ENCODE measurements around the gene ZDHHC4.

The ZDHHC4 gene

DNA sequence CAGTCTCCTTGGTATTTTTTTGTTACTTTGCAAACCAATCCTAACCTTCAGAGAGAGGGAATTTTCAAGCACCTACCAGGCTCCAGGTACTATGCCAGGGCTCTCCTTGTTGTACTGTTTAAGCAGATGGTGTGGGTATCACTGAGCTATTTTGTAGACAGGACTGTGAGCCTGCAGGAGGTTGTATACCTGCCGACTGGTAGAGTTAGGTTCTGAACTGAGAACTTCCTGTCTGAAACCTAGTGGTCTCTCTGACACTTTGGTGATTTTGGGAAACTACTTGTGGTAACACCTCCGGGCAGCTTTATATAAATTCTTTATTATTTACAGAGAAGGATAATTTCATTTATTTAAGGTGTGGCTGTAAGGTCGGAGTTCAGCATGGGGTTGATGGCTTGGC, 42.7 kb downstream of the ZDHHC4 start:
- Histone ChIP-seq H3K27ac (no peak overlapping the region), H3K4me3 (no peak overlapping the region)
- TF ChIP-seq, protein P1, sequence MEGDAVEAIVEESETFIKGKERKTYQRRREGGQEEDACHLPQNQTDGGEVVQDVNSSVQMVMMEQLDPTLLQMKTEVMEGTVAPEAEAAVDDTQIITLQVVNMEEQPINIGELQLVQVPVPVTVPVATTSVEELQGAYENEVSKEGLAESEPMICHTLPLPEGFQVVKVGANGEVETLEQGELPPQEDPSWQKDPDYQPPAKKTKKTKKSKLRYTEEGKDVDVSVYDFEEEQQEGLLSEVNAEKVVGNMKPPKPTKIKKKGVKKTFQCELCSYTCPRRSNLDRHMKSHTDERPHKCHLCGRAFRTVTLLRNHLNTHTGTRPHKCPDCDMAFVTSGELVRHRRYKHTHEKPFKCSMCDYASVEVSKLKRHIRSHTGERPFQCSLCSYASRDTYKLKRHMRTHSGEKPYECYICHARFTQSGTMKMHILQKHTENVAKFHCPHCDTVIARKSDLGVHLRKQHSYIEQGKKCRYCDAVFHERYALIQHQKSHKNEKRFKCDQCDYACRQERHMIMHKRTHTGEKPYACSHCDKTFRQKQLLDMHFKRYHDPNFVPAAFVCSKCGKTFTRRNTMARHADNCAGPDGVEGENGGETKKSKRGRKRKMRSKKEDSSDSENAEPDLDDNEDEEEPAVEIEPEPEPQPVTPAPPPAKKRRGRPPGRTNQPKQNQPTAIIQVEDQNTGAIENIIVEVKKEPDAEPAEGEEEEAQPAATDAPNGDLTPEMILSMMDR (IDR thresholded peaks at IDR 0.05) = no peak
- DNase-seq (ENCODE audit: low spot score) = no peak

DNA sequence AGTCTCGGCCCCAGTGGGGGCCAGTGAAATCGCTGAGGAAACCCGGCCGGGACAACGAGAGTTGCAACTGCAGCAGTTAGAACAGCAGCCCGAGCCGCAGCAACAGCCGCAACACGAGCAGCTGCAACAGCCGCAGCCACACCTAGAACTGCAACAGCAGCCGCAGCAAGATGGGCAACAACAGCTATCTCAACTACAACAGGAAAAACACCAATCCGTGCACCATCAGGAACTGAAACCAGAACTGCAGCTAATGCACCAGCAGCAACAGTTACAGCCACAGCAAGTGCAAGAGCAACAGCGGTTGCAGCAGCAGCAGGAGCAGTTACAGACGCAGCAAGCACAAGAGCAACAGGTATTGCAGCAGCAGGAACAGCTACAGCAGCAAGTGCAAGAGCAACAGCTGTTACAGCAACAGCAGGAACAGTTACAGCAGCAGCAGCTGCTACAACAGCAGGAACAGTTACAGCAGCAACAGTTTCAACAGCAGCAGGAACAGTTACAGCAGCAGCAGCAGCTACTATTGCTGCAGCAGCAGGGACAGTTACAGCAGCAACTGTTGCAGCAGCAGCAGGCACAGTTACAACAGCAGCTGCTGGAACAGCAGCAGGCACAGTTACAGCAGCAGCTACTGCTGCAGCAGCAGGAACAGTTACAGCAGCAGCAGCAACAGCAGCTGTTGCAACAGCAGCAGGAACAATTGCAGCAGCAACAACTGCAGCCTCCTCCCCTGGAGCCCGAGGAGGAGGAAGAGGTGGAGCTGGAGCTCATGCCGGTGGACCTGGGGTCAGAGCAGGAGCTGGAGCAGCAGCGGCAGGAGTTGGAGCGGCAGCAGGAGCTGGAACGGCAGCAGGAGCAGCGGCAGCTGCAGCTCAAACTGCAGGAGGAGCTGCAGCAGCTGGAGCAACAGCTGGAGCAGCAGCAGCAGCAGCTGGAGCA, 44.2 kb downstream of the ZDHHC4 start:
- TF ChIP-seq, protein P1 (IDR thresholded peaks at IDR 0.05) = no peak
- Histone ChIP-seq H3K27ac (no peak overlapping the region), H3K4me3 (no peak overlapping the region)
- DNase-seq (ENCODE audit: low spot score) = no peak

DNA sequence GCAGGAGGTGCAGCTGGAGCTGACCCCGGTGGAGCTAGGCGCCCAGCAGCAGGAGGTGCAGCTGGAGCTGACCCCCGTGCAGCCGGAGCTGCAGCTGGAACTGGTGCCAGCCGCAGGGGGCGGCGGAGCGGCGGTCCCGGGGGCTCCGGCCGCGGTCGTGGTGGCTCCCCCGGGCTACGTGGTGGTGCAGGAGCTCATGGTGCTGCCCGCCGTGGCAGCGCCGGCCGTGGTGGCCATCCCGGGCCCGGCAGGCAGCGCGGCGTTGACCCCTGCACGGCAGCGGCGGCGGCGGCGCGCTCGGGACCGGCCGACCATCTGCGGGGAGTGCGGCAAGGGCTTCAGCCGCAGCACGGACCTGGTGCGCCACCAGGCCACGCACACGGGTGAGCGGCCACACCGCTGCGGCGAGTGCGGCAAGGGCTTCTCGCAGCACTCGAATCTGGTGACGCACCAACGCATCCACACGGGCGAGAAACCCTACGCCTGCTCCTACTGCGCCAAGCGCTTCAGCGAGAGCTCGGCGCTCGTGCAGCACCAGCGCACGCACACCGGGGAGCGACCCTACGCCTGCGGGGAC, 45.0 kb downstream of the ZDHHC4 start:
- no peak for DNase-seq (ENCODE audit: low spot score)
- H3K27ac ChIP-seq = no peak overlapping the region
- no peak overlapping the region for H3K4me3 ChIP-seq
- TF ChIP-seq, protein P1 (IDR thresholded peaks at IDR 0.05) = no peak

DNA sequence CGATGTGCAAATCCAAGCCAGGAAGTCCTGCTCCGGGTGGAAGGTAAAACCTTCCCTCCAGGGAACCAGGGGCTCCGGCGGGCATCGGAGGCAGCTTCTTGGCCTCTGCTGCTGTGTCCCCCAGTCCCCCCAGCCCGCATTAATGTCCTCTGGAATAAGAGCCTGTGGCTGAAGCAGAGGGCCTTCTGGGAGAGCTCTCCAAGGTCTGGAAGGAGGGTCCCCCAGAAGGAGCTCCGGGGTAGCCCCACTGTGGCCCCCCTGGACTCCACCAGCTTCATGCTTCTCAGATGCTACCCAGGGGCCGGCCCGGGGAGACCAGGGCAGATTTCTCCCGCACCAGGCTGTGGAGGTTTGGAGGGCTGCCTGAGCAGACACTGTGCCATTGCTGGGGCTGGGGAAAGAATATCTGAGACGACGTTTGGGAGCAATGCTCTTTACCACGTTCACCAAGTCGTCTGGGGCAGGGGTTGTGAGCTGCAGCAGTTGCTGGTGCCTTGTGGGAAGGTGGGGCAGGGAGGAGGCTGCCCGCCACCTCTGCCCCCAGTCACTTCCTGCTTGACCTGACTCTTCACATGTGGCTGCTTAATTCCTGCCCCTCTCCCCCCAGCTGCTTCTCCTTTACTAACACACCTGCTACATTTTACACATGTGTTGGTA, 46.5 kb downstream of the ZDHHC4 start:
- DNase-seq (ENCODE audit: low spot score) = no peak
- Histone ChIP-seq H3K4me3 (no peak overlapping the region), H3K27ac (no peak overlapping the region)
- TF ChIP-seq, protein P1 (IDR thresholded peaks at IDR 0.05) = no peak

DNA sequence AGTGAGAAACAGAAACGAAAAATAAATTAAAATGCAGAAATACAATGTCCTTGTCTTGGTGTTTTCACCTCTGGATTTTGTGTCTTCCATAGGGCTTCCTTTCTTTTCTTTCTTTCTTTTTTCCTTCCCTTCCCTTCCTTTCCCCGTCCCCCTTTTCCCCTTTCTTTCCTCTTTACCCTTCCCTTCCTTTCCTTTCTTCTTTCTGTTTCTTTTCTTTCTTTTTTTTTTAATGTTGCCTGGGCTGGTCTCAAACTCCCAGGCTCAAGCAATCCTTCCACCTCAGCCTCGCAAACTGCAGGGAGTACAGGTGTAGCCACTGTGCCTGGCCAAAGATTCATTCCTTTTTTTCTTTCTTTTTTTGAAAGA, 47.0 kb downstream of the ZDHHC4 start:
- no peak overlapping the region for H3K4me3 ChIP-seq
- no peak for DNase-seq (ENCODE audit: low spot score)
- no peak overlapping the region for H3K27ac ChIP-seq
- TF ChIP-seq, protein P1 (IDR thresholded peaks at IDR 0.05) = no peak

DNA sequence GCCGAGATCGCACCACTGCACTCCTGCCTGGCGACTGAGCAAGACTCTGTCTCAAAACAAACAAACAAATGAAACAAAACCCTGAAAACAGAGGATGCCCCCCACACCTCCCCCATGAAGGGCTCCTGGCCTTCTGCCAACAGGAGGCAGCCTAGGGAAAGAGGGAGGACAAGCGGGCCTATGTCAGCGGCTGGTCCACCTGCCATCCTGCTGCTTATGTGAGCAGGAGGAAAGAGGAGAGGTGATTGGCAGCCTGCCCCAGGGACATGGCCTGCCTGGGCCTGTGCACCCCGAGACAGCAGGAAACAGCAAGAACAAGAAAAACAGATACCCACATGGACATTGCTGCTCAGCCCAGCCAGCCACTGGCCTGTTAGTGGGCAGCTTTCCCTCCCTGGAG, 50.8 kb downstream of the ZDHHC4 start:
- no peak overlapping the region for H3K4me3 ChIP-seq
- no peak for DNase-seq (ENCODE audit: low spot score)
- TF ChIP-seq, protein P1 (IDR thresholded peaks at IDR 0.05) = no peak
- H3K27ac ChIP-seq = no peak overlapping the region

All from coronary artery (tissue), 2 donors.